Choroid plexus epithelial cell (primary cell): ENCODE results near the gene CXorf58.
A peak's percentile ranks its signal among the peaks of the same experiment; 100 is the strongest.
"Not testable (repeated sequence)": the region's sequence is repeated elsewhere in the genome, so short reads cannot be mapped to it uniquely, and the experiment has no call there.

Experiments used
- DNase-seq: peaks from one replicate; pipeline ENCODE4 v3.0.0-alpha.2; 2010; ENCODE audit warnings: low read depth
- H3K4me3 ChIP-seq: 2 replicates; pipeline ENCODE4 v1.5.1; 2011; ENCODE audit warnings: low read depth, mild to moderate bottlenecking, control low read depth, low read length, moderate library complexity
- TF ChIP-seq, protein P1 (sequence below): conservative IDR thresholded peaks from 2 replicates; pipeline ENCODE4 v1.5.1; 2011; ENCODE audit warnings: low read depth, mild to moderate bottlenecking, control low read depth, inconsistent platforms, low read length, moderate library complexity

CXorf58 gene

DNA sequence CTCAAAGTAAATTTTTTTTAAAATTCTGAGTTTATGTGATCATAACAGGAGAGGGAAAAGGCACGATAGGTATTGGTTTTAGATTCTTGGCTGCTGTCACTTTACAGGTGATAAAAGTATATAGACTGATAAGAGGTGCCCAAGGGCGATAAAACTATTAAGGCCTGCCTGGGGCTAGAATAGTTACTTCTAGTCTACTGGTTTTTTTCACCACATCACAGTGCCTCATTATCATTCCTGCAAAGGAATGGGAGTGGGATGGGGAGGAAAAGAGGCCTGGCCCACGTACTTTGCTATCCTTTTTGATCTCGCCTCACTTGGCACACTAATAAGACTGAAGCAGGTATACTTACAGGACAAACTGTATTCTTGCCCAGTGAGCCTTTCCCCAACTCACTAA, 46.6 kb downstream of the CXorf58 start:
- TF ChIP-seq, protein P1, sequence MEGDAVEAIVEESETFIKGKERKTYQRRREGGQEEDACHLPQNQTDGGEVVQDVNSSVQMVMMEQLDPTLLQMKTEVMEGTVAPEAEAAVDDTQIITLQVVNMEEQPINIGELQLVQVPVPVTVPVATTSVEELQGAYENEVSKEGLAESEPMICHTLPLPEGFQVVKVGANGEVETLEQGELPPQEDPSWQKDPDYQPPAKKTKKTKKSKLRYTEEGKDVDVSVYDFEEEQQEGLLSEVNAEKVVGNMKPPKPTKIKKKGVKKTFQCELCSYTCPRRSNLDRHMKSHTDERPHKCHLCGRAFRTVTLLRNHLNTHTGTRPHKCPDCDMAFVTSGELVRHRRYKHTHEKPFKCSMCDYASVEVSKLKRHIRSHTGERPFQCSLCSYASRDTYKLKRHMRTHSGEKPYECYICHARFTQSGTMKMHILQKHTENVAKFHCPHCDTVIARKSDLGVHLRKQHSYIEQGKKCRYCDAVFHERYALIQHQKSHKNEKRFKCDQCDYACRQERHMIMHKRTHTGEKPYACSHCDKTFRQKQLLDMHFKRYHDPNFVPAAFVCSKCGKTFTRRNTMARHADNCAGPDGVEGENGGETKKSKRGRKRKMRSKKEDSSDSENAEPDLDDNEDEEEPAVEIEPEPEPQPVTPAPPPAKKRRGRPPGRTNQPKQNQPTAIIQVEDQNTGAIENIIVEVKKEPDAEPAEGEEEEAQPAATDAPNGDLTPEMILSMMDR, result no peak
- H3K4me3 ChIP-seq, result no peak overlapping the region
- DNase-seq, result no peak

DNA sequence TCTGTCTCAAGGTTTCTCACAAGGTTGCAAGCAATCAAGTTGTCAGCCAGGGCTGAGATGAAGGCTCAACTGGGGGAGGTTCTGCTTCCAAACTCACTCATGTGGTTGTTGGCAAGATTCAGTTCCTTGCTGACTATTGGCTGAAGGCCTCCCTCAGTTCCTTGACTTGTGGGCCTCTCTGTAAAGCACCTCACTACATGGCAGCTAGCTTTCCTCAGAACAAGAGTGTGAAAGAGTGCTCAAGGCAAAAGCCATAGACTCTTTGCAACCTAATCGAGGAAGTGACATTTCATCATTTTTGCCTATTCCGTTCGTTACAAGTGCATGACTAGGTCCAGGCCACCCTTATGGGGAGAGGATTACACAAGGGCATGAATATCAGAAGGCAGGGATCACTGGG, 52.0 kb downstream of the CXorf58 start:
- DNase-seq, result no peak
- TF ChIP-seq, protein P1, result no peak
- H3K4me3 ChIP-seq, result no peak overlapping the region

DNA sequence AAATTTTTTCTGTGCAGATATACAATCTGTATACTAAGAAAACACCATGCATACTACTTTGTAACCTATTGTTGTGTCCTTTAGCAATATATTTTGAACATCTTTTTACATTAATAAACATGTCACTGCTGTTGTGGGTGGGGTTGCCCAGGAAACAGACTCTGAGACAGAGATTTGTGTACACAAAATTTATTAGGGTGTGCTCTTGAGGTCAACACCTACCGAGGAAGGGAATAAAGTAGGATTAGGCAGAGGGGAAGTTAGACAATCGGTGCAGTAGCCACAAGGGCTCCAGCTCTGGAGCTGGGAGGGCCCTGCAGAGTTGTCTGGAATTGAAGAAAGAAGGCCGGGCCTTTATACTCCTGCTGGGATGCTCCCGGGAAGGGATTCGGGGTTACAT, 56.4 kb downstream of the CXorf58 start:
- DNase-seq, result no peak
- TF ChIP-seq, protein P1, result no peak
- no peak overlapping the region for H3K4me3 ChIP-seq

DNA sequence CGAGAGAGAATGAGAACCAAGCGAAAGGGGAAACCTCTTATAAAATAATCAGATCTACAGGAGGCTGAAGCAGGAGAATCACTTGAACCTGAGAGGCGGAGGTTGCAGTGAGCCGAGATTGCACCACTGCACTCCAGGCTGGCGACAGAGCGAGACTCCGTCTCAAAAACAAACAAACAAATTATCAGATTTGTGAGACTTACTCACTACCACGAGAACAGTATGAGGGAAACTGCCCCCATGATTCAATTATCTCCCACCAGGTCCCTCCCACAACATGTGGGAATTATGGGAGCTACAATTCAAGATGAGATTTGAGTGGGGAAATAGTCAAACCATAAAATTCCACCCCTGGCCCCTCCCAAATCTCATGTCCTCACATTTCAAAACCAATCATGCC, 57.8 kb downstream of the CXorf58 start:
- DNase-seq, H3K4me3 ChIP-seq: not testable (repeated sequence)

DNA sequence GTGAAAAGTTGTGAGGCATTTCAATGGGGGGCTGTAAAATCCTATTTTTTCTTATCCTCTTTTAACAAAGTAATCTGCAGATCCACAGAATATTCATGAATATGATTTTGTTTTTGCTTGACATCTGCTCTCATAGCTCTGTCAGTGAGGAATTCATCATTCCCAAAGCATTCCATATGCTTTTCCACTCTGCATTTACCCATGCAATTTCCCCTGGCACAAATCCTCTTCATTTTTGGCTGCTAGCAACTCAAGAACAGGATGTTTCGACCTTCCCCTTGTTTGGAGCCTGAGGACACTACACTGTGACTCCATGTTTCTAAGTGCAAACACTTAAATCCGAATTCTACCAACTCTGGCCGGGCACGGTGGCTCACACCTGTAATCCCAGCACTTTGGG, 70.7 kb downstream of the CXorf58 start:
- no peak overlapping the region for H3K4me3 ChIP-seq
- TF ChIP-seq, protein P1, result no peak
- DNase-seq, result no peak

DNA sequence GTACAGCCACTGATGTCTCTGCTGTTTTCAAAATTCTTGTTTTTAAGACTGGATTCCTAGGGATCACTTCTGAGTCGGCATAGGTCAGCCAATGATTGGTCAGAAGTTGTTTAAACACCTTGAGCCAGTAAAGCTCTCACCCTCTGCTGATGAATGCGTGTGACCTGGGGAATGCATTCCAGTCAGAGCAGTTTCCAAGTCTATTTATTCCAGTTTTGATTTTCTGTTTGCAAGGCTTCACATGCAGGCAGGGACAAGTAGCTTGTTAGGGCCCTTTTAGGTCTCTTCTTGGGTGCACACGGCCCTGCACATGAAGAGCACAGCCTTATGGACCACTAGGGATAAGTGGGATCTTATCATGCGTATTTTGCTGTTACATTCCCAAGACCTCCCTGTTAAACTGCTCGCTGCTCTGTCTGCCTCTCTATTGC, 72.2 kb downstream of the CXorf58 start:
- no peak overlapping the region for H3K4me3 ChIP-seq
- TF ChIP-seq, protein P1, result no peak
- peak; percentile 57 for DNase-seq

DNA sequence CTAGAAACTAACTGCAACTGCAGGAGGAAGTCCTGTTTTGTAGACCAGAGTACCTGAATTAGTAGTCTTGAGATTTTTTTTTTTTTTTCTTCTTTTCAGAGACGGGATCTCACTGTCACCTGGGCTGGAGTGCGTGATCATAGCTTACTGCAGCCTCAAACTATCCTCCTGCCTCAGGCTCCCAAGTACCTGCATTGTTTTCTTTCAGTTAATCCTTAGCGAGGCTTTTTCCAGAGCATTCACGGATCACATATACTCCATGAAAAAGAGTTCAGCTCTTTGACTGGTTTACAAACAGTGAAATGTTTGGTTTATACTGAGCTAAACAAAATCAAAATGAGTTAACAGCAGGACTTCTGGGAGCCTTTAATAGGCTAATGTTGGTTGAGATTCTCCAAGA, 73.4 kb downstream of the CXorf58 start:
- TF ChIP-seq, protein P1, result no peak
- DNase-seq, result no peak
- H3K4me3 ChIP-seq, result no peak overlapping the region

DNA sequence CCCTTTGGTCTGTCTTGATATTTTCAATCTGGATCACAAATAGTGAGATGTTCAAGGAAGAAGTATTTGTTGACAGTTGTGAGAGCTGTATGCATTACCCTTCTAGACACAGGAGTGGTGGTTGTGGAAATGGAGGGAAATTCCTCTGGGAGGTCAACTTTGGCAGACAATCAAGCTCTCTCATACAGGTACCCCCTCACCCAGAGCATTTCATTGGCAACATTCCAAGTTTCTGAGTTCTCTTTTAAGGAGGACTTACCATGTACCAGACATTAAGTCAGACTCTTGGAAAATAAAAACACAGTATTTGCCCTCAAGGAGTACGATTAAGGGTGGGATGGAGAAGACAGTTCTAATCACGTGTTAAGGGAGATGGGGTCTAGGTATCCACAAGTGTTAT, 73.9 kb downstream of the CXorf58 start:
- H3K4me3 ChIP-seq, result no peak overlapping the region
- TF ChIP-seq, protein P1, result no peak

More for the DNA sequence above, 73.9 kb downstream of the CXorf58 start:
- no peak for DNase-seq
